Measurements from ENCODE around the gene EIF4E2. TPM values are rescaled to one million over a fixed set of nuclear protein-coding genes. Genes with fewer than 3 reads are reported as not detected.
"Not testable (repeated sequence)": the region's sequence is repeated elsewhere in the genome, so short reads cannot be mapped to it uniquely, and the experiment has no call there.

EIF4E2 gene
- total RNA-seq, 1 donor from 2014 or later, result 45.3 TPM

- no peak for TF ChIP-seq CTCF (IDR thresholded peaks at IDR 0.05; ENCODE audit: insufficient read depth, low read length, severe bottlenecking)
- peaks cover 12% of the 10 kb centered on the region for H3K27me3 ChIP-seq (ENCODE audit: control insufficient read depth, insufficient read depth, low read length)
- FAIRE-seq, result no peak
- H3K36me3 ChIP-seq (ENCODE audit: control insufficient read depth, insufficient read depth, low read length), result no peaks in the 10 kb centered on the region
- H3K4me3 ChIP-seq (ENCODE audit: low read depth, low read length), result no peak overlapping the region
- no peak for DNase-seq (ENCODE audit: low read depth)
These were observed 18.1 kb upstream of the EIF4E2 start for GRCh38 chr2:232532419-232532818.

DNA sequence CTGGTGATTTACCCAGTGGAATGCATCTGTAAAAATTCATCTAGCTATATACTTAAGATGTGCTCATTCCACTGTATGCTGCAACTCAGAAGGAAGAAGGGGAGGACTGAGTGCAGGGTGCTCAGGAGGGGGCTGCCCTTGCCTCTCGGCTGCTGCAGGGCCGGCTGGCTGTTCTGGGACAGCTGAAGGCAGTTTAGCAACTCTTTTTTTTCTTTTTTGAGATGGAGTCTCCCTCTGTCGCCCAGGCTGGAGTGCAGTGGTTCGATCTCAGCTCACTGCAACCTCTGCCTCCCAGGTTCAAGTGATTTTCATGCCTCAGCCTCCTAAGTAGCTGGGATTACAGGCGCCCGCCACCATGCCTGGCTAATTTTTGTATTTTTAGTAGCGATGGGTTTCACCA lies 17.7 kb upstream of the EIF4E2 start:
- not testable (repeated sequence) for DNase-seq (ENCODE audit: low read depth); FAIRE-seq; H3K4me3 ChIP-seq (ENCODE audit: low read depth, low read length); H3K36me3 ChIP-seq (ENCODE audit: control insufficient read depth, insufficient read depth, low read length)
- peaks cover 11% of the 10 kb centered on the region for H3K27me3 ChIP-seq (ENCODE audit: control insufficient read depth, insufficient read depth, low read length)

DNA sequence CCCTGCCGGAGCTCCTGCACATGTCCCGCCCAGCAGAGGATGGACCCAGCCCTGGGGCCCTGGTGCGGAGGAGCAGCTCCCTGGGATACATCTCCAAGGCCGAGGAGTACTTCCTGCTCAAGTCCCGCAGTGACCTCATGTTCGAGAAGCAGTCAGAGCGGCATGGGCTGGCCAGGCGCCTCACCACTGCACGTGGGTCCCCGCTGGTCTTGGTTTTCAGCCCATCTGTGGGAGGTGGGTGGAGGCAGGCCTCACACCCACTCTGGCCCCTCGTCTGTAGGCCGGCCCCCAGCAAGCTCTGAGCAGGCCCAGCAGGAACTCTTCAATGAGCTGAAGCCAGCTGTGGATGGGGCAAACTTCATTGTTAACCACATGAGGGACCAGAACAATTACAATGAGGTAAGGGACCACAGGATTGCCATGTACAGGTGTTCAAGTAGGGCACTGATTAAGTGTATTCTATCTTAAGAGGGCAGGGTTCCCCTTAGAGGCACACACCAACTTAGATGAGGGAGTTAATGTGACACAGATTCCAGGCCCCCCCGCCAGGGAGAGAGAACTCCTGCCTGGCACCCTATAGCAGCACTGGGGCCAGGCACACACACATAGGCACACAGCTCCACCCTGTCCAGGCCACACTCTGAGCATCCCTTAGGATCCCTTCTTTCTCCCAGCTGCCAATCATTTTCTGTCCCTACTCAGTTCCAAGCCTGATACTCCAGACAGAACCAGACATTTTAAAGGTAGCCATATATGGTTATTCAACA lies 16.4 kb upstream of the EIF4E2 start:
- DNase-seq (ENCODE audit: low read depth) (no peak), FAIRE-seq (peak; percentile 84)
- Histone ChIP-seq H3K27me3 (ENCODE audit: control insufficient read depth, insufficient read depth, low read length) (peaks cover under 1% of the 10 kb centered on the region), H3K4me3 (ENCODE audit: low read depth, low read length) (no peak overlapping the region), H3K36me3 (ENCODE audit: control insufficient read depth, insufficient read depth, low read length) (no peaks in the 10 kb centered on the region)
- TF ChIP-seq CTCF (IDR thresholded peaks at IDR 0.05; ENCODE audit: insufficient read depth, low read length, severe bottlenecking), result no peak

DNA sequence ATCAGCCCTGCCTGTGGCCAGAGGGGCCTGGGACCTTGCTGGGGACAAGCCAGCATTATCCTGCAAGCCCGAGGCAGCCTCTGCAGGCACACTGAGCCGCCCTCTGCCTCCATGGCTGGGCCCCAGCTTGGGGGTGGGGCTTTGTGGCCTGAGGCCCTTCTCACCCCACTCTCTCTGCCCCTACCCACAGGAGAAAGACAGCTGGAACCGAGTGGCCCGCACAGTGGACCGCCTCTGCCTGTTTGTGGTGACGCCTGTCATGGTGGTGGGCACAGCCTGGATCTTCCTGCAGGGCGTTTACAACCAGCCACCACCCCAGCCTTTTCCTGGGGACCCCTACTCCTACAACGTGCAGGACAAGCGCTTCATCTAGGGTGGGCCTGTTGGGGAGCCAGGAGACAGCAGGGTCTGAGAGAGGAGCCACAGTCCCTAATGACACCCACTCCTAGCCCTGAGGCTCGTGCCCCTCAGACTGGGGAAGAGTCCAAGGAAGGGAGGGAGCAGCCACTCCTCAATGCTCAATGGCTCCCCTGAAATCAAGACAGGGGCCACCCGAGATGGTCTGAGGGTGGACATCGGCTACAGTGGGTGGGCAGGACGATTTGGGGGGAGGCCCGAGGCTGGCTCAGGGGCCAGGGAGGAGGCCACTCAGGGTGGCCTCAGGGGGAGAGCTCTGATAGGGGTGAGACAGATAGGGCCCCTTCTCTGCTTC lies 15.4 kb upstream of the EIF4E2 start:
- Histone ChIP-seq H3K36me3 (ENCODE audit: control insufficient read depth, insufficient read depth, low read length) (no peaks in the 10 kb centered on the region), H3K4me3 (ENCODE audit: low read depth, low read length) (no peak overlapping the region), H3K27me3 (ENCODE audit: control insufficient read depth, insufficient read depth, low read length) (no peaks in the 10 kb centered on the region)
- FAIRE-seq (no peak), DNase-seq (ENCODE audit: low read depth) (no peak)
- TF ChIP-seq CTCF (IDR thresholded peaks at IDR 0.05; ENCODE audit: insufficient read depth, low read length, severe bottlenecking), result no peak

DNA sequence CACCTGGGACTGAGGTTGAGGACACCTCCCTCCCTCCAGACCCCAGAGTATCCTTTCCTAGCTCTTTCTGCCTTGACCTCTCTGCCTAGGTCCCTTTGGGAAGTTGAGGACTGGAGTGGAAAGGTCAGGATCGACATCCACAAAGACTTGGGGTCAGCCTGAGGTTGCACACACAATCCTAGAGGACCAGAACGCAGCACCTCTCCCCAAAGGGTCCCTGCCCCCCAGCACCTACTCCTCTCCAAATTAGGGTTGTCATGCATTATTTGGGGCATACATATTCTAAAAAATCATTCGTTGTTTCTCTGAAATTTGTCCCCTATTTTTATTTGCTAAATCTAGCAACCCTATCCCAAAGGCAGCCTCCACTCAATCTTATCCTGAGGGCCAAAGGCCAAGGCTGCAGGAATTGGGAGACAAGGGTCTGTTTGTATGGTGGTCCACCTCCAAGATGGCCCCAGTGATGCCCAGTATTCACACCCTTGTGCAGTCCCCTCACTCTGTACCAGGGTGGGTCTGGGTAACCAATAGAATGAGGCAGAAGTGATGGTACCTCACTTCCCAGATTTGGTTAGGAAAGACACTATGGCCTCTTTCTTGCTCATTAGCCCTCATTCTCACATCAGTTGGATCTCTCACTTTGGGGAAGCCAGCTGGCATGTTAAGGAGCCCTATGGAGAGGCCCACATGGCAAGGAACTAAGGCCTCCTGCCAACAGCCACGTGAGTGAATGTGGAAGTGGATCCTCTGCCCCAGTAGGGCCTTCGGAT lies 14.5 kb upstream of the EIF4E2 start:
- TF ChIP-seq CTCF (IDR thresholded peaks at IDR 0.05; ENCODE audit: insufficient read depth, low read length, severe bottlenecking), result no peak
- H3K27me3 ChIP-seq (ENCODE audit: control insufficient read depth, insufficient read depth, low read length), result no peaks in the 10 kb centered on the region
- FAIRE-seq, result no peak
- H3K36me3 ChIP-seq (ENCODE audit: control insufficient read depth, insufficient read depth, low read length), result no peaks in the 10 kb centered on the region
- no peak for DNase-seq (ENCODE audit: low read depth)
- H3K4me3 ChIP-seq (ENCODE audit: low read depth, low read length), result no peak overlapping the region

DNA sequence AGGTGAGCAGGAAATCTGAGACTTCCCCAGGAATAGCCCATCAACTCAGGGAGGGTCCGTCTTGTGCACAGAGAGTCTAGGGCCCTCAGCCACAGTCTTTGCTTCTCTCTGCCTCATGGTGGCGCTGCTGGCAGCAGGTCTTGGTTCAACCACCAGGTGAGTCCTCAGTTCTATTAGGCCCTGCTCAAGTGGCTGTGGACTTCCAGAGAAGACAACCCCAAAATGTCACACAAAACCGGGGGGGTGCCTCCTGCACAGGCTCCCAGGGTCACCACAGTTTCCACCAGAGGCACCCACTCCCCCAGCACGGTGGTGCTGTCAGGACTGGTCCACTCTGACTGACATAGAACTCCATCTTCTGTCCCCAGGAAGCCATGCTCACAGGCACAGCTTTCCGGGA lies 13.4 kb upstream of the EIF4E2 start:
- Histone ChIP-seq H3K27me3 (ENCODE audit: control insufficient read depth, insufficient read depth, low read length) (no peaks in the 10 kb centered on the region), H3K36me3 (ENCODE audit: control insufficient read depth, insufficient read depth, low read length) (no peaks in the 10 kb centered on the region), H3K4me3 (ENCODE audit: low read depth, low read length) (no peak overlapping the region)
- TF ChIP-seq CTCF (IDR thresholded peaks at IDR 0.05; ENCODE audit: insufficient read depth, low read length, severe bottlenecking), result peak; percentile 58
- no peak for FAIRE-seq
- DNase-seq (ENCODE audit: low read depth), result no peak

Data from bronchial epithelial cell (primary cell).